H1 (cell line): ENCODE data around the gene EFCAB6. TPM values are rescaled to one million over a fixed set of nuclear protein-coding genes. Genes with fewer than 3 reads are reported as not detected.

Experiments
- CTCF ChIA-PET: fragments of 300-600 bp; sonication (Branson Sonifier 250); formaldehyde crosslinking; loops from one replicate; lab custom pipeline; 2021; ENCODE audit not compliant: partially characterized antibody; lab: Charles Lee
- POLR2A ChIA-PET: fragments of 300-600 bp; sonication (Branson Sonifier 250); formaldehyde crosslinking; loops from one replicate; lab custom pipeline; 2021; ENCODE audit warnings: inconsistent platforms; ENCODE audit not compliant: partially characterized antibody; lab: Charles Lee
- DNase-seq, 2 experiments: peaks; one replicate each; pipeline versions ENCODE4 v3.0.0 to v3.0.0-alpha.2; 2010 to 2022; ENCODE audit warnings: low spot score in 2 of 2, low read depth in 1 of 2, mixed read lengths in 1 of 2
- FAIRE-seq: peaks from 2 replicates; lab custom pipeline; 2011; peaks lifted over from hg19 to GRCh38; lab: Jason Lieb, UNC
- H2AFZ ChIP-seq: 2 replicates; pipeline ENCODE4 v1.8.1; 2012; ENCODE audit warnings: low read length, inconsistent platforms
- H2AK5ac ChIP-seq: 2 replicates; pipeline ENCODE4 v1.6.1; 2013; ENCODE audit warnings: low read depth, low read length
- H2BK120ac ChIP-seq: replicated peaks from 2 replicates; pipeline ENCODE3; 2013; ENCODE audit warnings: low read depth, low read length, inconsistent platforms
- H2BK12ac ChIP-seq: 2 replicates; pipeline ENCODE4 v1.6.1; 2013; ENCODE audit warnings: low read depth, low read length
- H2BK15ac ChIP-seq: 2 replicates; pipeline ENCODE4 v1.6.1; 2013; ENCODE audit warnings: low read length
- H2BK20ac ChIP-seq: 2 replicates; pipeline ENCODE4 v1.6.1; 2013; ENCODE audit warnings: low read length
- H2BK5ac ChIP-seq: 2 replicates; pipeline ENCODE4 v1.6.1; 2013; ENCODE audit warnings: low read depth, low read length
- H3K14ac ChIP-seq: 2 replicates; pipeline ENCODE4 v1.6.1; 2013; ENCODE audit warnings: inconsistent platforms; ENCODE audit not compliant: insufficient read length
- H3K18ac ChIP-seq: 2 replicates; pipeline ENCODE4 v1.6.1; 2013; ENCODE audit warnings: low read length; ENCODE audit errors: extremely low read depth
- H3K23ac ChIP-seq: 2 replicates; pipeline ENCODE4 v1.6.1; 2013; ENCODE audit warnings: inconsistent platforms; ENCODE audit not compliant: insufficient read length
- H3K23me2 ChIP-seq: 2 replicates; pipeline ENCODE4 v1.6.1; 2013; ENCODE audit warnings: low read depth, low read length
- H3K27ac ChIP-seq: 2 replicates; pipeline ENCODE4 v1.6.1; 2011; ENCODE audit warnings: low read depth, low read length, inconsistent platforms
- H3K27me3 ChIP-seq, 4 experiments: replicated peaks in 1 of 4; 1 replicate in 1 of 4; 2 replicates in 3 of 4; pipeline versions ENCODE4 v1.6.1 to v1.8.1; 2011 to 2013; ENCODE audit warnings: low read length in 3 of 4, mild to moderate bottlenecking in 3 of 4, inconsistent platforms in 2 of 4, mixed read lengths in 2 of 4, moderate library complexity in 1 of 4; ENCODE audit not compliant: control insufficient read depth in 3 of 4, insufficient read depth in 3 of 4; ENCODE audit errors: extremely low read depth in 1 of 4
- H3K36me3 ChIP-seq, 4 experiments: 2 replicates each; pipeline versions ENCODE4 v1.6.1 to v1.8.1; 2011 to 2013; ENCODE audit warnings: mild to moderate bottlenecking in 4 of 4, low read length in 3 of 4, moderate library complexity in 2 of 4, control low read depth in 1 of 4, inconsistent platforms in 1 of 4; ENCODE audit not compliant: insufficient read depth in 4 of 4, control insufficient read depth in 2 of 4
- H3K4ac ChIP-seq: replicated peaks from 2 replicates; pipeline ENCODE3; 2013; ENCODE audit warnings: low read length, low read depth, mixed read lengths, inconsistent platforms; ENCODE audit not compliant: insufficient read length
- H3K4me1 ChIP-seq, 4 experiments: replicated peaks in 1 of 4; 1 replicate in 1 of 4; 2 replicates in 3 of 4; pipeline versions ENCODE4 v1.6.1 to v1.8.1; 2011 to 2013; ENCODE audit warnings: low read length in 3 of 4, inconsistent platforms in 2 of 4, mixed read lengths in 1 of 4; ENCODE audit not compliant: insufficient read depth in 4 of 4, control insufficient read depth in 3 of 4
- H3K4me2 ChIP-seq, 2 experiments: 2 replicates each; pipeline versions ENCODE4 v1.6.1 to v1.8.1; 2011 to 2013; ENCODE audit warnings: low read depth in 2 of 2, low read length in 2 of 2, control low read depth in 1 of 2, inconsistent platforms in 1 of 2, mild to moderate bottlenecking in 1 of 2; ENCODE audit not compliant: insufficient read depth in 1 of 2
- H3K4me3 ChIP-seq, 4 experiments: fragments of 200-600, 300-600 bp in 1 of 4; sonication (generic), shearing (Covaris generic), sonication (Bioruptor Twin) in 1 of 4; 2 replicates each; pipeline versions ENCODE4 v1.5.1 to v1.8.1; 2011 to 2016; ENCODE audit warnings: low read length in 4 of 4, low read depth in 3 of 4, control low read depth in 2 of 4, inconsistent platforms in 2 of 4, mild to moderate bottlenecking in 2 of 4, mixed read lengths in 1 of 4, moderate library complexity in 1 of 4; ENCODE audit not compliant: insufficient read depth in 2 of 4; ENCODE audit errors: extremely low read depth in 1 of 4
- H3K56ac ChIP-seq: replicated peaks from 2 replicates; pipeline ENCODE3; 2013; ENCODE audit warnings: low read depth, mild to moderate bottlenecking, mixed read lengths, low read length, inconsistent platforms; ENCODE audit not compliant: insufficient read length
- H3K79me1 ChIP-seq: 2 replicates; pipeline ENCODE4 v1.6.1; 2013; ENCODE audit warnings: low read depth, low read length, control low read depth
- H3K79me2 ChIP-seq, 2 experiments: 2 replicates each; pipeline versions ENCODE4 v1.6.1 to v1.8.1; 2012 to 2013; ENCODE audit warnings: low read length in 2 of 2, mild to moderate bottlenecking in 2 of 2, inconsistent platforms in 1 of 2; ENCODE audit not compliant: insufficient read depth in 2 of 2, control insufficient read depth in 1 of 2
- H3K9ac ChIP-seq, 4 experiments: replicated peaks in 1 of 4; 1 replicate in 1 of 4; 2 replicates in 3 of 4; pipeline versions ENCODE4 v1.6.1 to v1.8.1; 2011 to 2013; ENCODE audit warnings: low read depth in 3 of 4, low read length in 3 of 4, control low read depth in 2 of 4, mild to moderate bottlenecking in 2 of 4, moderate library complexity in 2 of 4, inconsistent platforms in 1 of 4; ENCODE audit errors: extremely low read depth in 1 of 4
- H3K9me3 ChIP-seq, 2 experiments: 2 replicates each; pipeline versions ENCODE4 v1.6.1 to v1.8.1; 2012 to 2013; ENCODE audit warnings: mild to moderate bottlenecking in 2 of 2, moderate library complexity in 2 of 2, control low read depth in 1 of 2, inconsistent platforms in 1 of 2, low read depth in 1 of 2, low read length in 1 of 2, mixed read lengths in 1 of 2; ENCODE audit not compliant: insufficient read depth in 2 of 2
- H4K20me1 ChIP-seq, 2 experiments: replicated peaks in 1 of 2; 2 replicates each; pipeline versions ENCODE3 to v1.8.1; 2011 to 2013; ENCODE audit warnings: inconsistent platforms in 2 of 2, low read length in 2 of 2, mild to moderate bottlenecking in 1 of 2; ENCODE audit not compliant: insufficient read depth in 2 of 2, control insufficient read depth in 1 of 2
- H4K5ac ChIP-seq: 2 replicates; pipeline ENCODE4 v1.6.1; 2013; ENCODE audit warnings: low read length, low read depth, mixed read lengths, inconsistent platforms; ENCODE audit not compliant: insufficient read length
- H4K8ac ChIP-seq: 2 replicates; pipeline ENCODE4 v1.8.0; 2013; ENCODE audit warnings: mild to moderate bottlenecking, moderate library complexity, low read length, inconsistent platforms; ENCODE audit not compliant: insufficient read depth; ENCODE audit errors: extremely low read depth
- H4K91ac ChIP-seq: replicated peaks from 2 replicates; pipeline ENCODE3; 2013; ENCODE audit warnings: low read length, mixed read lengths, inconsistent platforms; ENCODE audit not compliant: insufficient read length
- BRCA1 ChIP-seq: IDR thresholded peaks from 2 replicates; pipeline ENCODE4 v1.6.1; 2012; ENCODE audit warnings: low read depth, low read length, improper control_type of control experiment
- CHD1 ChIP-seq: IDR thresholded peaks from 2 replicates; pipeline ENCODE4 v1.6.1; 2012; ENCODE audit warnings: low read depth, low read length, improper control_type of control experiment
- CTCF ChIP-seq, 3 experiments: IDR thresholded peaks; 1 replicate in 2 of 3; 2 replicates in 1 of 3; pipeline versions ENCODE4 v1.5.1 to v1.6.1; 2011; ENCODE audit warnings: low read length in 3 of 3, mild to moderate bottlenecking in 3 of 3, inconsistent platforms in 2 of 3, low read depth in 1 of 3, moderate library complexity in 1 of 3; ENCODE audit not compliant: insufficient read depth in 1 of 3; ENCODE audit errors: control extremely low read depth in 1 of 3
- E2F6 ChIP-seq: IDR thresholded peaks from 2 replicates; pipeline ENCODE4 v1.6.1; 2012; ENCODE audit warnings: inconsistent platforms
- JUND ChIP-seq: IDR thresholded peaks from 2 replicates; pipeline ENCODE4 v1.6.1; 2011; ENCODE audit warnings: mild to moderate bottlenecking, improper control_type of control experiment, low read length
- KDM4A ChIP-seq: IDR thresholded peaks from one replicate; pipeline ENCODE4 v1.7.1; 2012; ENCODE audit warnings: low read depth, mild to moderate bottlenecking, moderate library complexity, low read length, inconsistent platforms; ENCODE audit not compliant: severe bottlenecking
- MAFK ChIP-seq: IDR thresholded peaks from 2 replicates; pipeline ENCODE4 v1.6.1; 2012; ENCODE audit warnings: low read depth, mild to moderate bottlenecking, improper control_type of control experiment, low read length
- NRF1 ChIP-seq: IDR thresholded peaks from 2 replicates; pipeline ENCODE4 v1.6.1; 2011; ENCODE audit warnings: mild to moderate bottlenecking, low read depth, low read length, improper control_type of control experiment
- SAP30 ChIP-seq: fragments of 300-600 bp; sonication (generic); IDR thresholded peaks from 2 replicates; pipeline ENCODE4 v1.7.1; 2012; ENCODE audit warnings: low read length, moderate library complexity, mild to moderate bottlenecking, inconsistent platforms; ENCODE audit not compliant: insufficient read depth, insufficient replicate concordance
- SIN3A ChIP-seq, 2 experiments: IDR thresholded peaks in 1 of 2; conservative IDR thresholded peaks in 1 of 2; 2 replicates each; pipeline ENCODE4 v1.6.1; 2011 to 2012; ENCODE audit warnings: low read length in 2 of 2, improper control_type of control experiment in 1 of 2, low read depth in 1 of 2, mild to moderate bottlenecking in 1 of 2
- SUZ12 ChIP-seq: fragments of 200-600 bp; sonication (generic); IDR thresholded peaks from 2 replicates; pipeline ENCODE4 v1.6.1; 2012; ENCODE audit warnings: mild to moderate bottlenecking, inconsistent platforms, low read length, moderate library complexity, mixed read lengths
- WGBS, 2 experiments: shearing (Covaris generic) in 1 of 2; methylation state at CpG; one replicate each; pipeline versions ENCODE4 v1.1.6 to v1.1.7; 2013 to 2015; ENCODE audit warnings: low lambda C conversion rate in 2 of 2, mixed read lengths in 2 of 2, inconsistent platforms in 1 of 2, low coverage in 1 of 2, missing lambda C conversion rate in 1 of 2; ENCODE audit not compliant: insufficient replicate concordance in 2 of 2, insufficient coverage in 1 of 2, insufficient read length in 1 of 2; ENCODE audit errors: extremely low coverage in 1 of 2, missing lambda C conversion rate in 1 of 2; 5-methylcytosine and 5-hydroxymethylcytosine counted together
- polyA plus RNA-seq, 7 experiments: library from polyadenylated mRNA; depleted of rRNA in 3 of 7; stranded (reverse) in 5 of 7; unstranded in 2 of 7; fragments of >200 nt in 5 of 7; fragments of 200-250 nt in 2 of 7; gene quantifications; 1 replicate in 5 of 7; 2 replicates in 1 of 7; 4 replicates in 1 of 7; pipeline versions ENCODE4 v1.2.1 to v1.2.3, GENCODE V29; 2011 to 2013; ENCODE audit warnings: missing spikeins in 2 of 7, mixed read lengths in 2 of 7
- total RNA-seq: library from RNA; stranded (reverse); fragmentation: NEBNext Ultra II Directional; extraction: Animal tissue kit (Norgen Biotek cat#: 25700); gene quantifications from 2 replicates; pipeline ENCODE4 v1.2.1, GENCODE V29; 2021

The EFCAB6 gene
- total and polyA plus RNA-seq, 2 of the 8 experiments (the other 6 are each of a cell fraction or from before 2014, with no cell fraction given) = 0.32 to 1.7 TPM

GRCh38 chr22:43535336-43535735 is 276.8 kb downstream of the EFCAB6 start:
- no peak overlapping the region for H4K5ac ChIP-seq
- H3K36me3 ChIP-seq = no peaks in the 10 kb centered on the region
- FAIRE-seq = no peak
- ChIA-PET CTCF (interaction anchor here (1.1 kb wide), 1 partner anchor 32 kb away, joined by 3 read pairs; no protein-coding TSS in a partner anchor), POLR2A (no interaction called here)
- no peak overlapping the region for H3K4me2 ChIP-seq
- H3K18ac ChIP-seq = no peak overlapping the region
- H4K8ac ChIP-seq = no peak overlapping the region
- H3K27me3 ChIP-seq = no peaks in the 10 kb centered on the region
- no peak overlapping the region for H2BK15ac ChIP-seq
- no peaks in the 10 kb centered on the region for H3K23me2 ChIP-seq
- no peak overlapping the region for H2AFZ ChIP-seq
- H3K79me1 ChIP-seq = no peaks in the 10 kb centered on the region
- H4K91ac ChIP-seq = no peak overlapping the region
- no peak overlapping the region for H3K4me3 ChIP-seq
- H3K27ac ChIP-seq = no peak overlapping the region
- H3K9me3 ChIP-seq = peaks cover 5 to 11% of the 10 kb centered on the region in 2 experiments; a peak in 3 of 4 replicates
- no peak overlapping the region for H2BK20ac ChIP-seq
- no peak overlapping the region for H2BK120ac ChIP-seq
- H4K20me1 ChIP-seq = no peaks in the 10 kb centered on the region
- no peaks in the 10 kb centered on the region for H3K79me2 ChIP-seq
- no peak overlapping the region for H3K56ac ChIP-seq
- no peak overlapping the region for H3K23ac ChIP-seq
- no peak overlapping the region for H3K14ac ChIP-seq
- H2BK5ac ChIP-seq = no peak overlapping the region
- 96% methylated on average over 7 of the region's 7 CpGs; no CpG with 5 or more reads in 1 of the 2 experiments for WGBS, 2 experiments
- no peak overlapping the region for H3K9ac ChIP-seq
- H3K4me1 ChIP-seq = no peaks in the 10 kb centered on the region; a peak in 1 of 7 replicates
- DNase-seq = no peak
- no peak overlapping the region for H2BK12ac ChIP-seq
- H2AK5ac ChIP-seq = no peak overlapping the region
- H3K4ac ChIP-seq = no peak overlapping the region
- TF ChIP-seq BRCA1 (no peak), CHD1 (no peak), E2F6 (no peak), SIN3A (conservative IDR thresholded peaks at IDR 0.05 in 1 of 2, IDR thresholded peaks at IDR 0.05 in 1 of 2; ENCODE audit: low read depth in 1 of 2, low read length in 2 of 2) (no peak), SAP30 (no peak), MAFK (no peak), SUZ12 (no peak), CTCF (IDR thresholded peaks at IDR 0.05; ENCODE audit: control extremely low read depth in 1 of 3, insufficient read depth in 1 of 3, low read depth in 1 of 3, low read length in 3 of 3) (no peak), KDM4A (no peak), NRF1 (no peak), JUND (no peak)
